ENCODE results near the gene ATP2A3.

The ATP2A3 gene

DNA sequence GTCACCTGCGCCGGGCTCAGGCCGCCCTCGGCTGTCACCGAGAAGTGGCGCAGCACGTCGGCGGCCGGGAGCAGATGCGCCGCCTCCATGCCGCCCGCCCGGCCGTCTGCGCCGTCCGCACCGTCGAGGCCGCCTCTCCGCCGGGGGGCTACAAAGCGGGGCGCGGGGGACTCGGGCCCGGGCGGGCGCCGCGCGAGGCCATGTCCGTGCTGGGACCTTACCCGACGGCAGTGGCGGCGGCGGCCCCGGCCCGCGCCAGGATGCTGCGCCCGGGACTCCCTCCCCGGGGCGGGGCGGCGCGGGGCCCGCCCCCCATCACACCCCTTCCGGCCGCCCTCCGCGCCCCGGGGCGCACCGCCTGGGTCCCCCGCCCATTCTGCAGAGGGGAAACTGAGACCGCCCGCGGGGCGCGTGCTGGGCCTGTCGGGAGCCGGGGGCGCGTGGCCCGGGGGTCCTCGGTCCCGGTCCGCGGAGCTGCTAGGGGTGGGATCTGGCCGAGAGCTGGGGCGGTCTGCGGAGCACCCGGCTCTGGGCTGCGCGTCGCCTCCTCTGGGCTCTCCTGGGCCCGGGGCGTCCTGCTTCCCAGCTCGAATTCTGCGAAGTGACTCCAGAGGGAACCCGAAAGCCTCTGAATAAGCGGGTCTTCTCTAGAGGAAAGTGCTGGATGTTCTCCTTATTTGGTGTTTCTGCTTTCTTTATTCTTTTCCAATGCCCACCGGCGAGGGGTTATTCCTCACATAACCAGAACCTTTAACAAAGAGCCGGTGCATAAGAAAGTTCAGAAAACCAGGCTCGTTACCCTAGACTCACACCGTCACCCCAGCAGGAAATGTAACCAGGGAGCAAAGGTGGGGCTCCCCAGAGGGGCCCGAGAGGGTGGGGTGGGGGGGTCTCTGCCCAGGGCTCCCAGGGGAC, at the start of gene ATP2A3:
Gene ATP2A3 (minus strand): TSS at position 235 of the 915 bp plus-strand sequence. CDS start 146 bp downstream, at position 89.
- no peak for DNase-seq (ENCODE audit: low read depth)

DNA sequence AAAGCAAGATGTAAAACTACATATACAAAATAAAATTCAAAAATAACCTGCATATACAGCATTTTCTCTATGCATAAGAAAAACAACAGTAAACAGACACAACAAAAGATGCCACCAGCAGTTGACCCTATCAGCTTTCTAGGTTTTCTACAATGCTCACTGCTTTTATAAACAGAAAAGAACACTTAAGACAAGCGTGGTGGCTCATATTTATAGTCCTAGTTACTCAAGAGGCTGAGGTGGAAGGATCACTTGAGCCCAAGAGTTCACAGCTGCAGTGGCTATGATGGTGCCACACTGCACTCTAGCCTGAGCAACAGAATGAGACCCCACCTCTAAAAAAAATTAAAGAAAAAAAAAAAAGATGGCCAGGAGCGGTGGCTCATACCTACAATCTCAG, 46.5 kb upstream of the ATP2A3 start:
- DNase-seq (ENCODE audit: low read depth), result no peak

- DNase-seq (ENCODE audit: low read depth), result no peak
Observed at GRCh38 chr17:4009186-4009785, 45.0 kb upstream of the ATP2A3 start.

DNA sequence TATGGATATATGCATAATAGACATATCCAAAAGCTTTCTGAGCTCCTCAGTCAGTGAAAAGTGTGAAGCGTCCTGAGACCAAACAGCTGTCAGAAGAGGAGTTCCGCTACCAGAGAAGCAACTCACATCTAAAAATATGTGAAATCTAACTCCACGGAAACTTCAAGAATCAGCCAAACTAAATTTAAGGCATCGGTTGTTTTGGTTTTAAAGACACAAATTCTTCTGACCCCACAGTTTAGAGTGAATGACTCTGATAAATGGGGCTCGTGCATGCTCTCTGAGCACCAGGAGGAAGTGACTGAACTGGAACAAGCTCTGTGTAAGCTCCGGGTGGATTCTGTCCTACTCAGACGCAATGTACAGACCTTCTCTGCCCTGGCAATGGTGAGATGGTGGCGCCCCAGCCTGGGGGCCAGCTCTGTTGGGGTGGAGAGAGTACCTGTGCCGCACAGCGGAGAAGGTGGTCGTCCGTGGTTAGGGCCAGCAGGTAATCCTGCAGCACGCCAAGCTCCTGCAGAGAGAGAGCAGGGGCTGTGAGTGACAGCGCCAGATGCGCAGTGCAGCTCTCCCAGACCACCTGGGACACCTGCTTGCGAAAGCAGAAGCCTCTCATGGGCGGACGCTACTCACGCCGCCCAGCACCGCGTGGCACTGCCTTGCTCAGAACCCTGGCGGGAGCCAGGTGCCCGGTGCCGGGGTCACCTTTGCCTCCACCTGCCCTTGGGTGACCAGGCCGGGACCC, 44.4 kb upstream of the ATP2A3 start:
- DNase-seq (ENCODE audit: low read depth), result no peak

- DNase-seq (ENCODE audit: low read depth), result no peak
Observed at GRCh38 chr17:4008082-4008435, 43.8 kb upstream of the ATP2A3 start.

GRCh38 chr17:4007346-4008081, 43.3 kb upstream of the ATP2A3 start:
- DNase-seq (ENCODE audit: low read depth), result no peak

GRCh38 chr17:4006745-4007211, 42.5 kb upstream of the ATP2A3 start:
- DNase-seq (ENCODE audit: low read depth), result no peak

GRCh38 chr17:4006165-4006589, 41.9 kb upstream of the ATP2A3 start:
- DNase-seq (ENCODE audit: low read depth), result no peak

DNA sequence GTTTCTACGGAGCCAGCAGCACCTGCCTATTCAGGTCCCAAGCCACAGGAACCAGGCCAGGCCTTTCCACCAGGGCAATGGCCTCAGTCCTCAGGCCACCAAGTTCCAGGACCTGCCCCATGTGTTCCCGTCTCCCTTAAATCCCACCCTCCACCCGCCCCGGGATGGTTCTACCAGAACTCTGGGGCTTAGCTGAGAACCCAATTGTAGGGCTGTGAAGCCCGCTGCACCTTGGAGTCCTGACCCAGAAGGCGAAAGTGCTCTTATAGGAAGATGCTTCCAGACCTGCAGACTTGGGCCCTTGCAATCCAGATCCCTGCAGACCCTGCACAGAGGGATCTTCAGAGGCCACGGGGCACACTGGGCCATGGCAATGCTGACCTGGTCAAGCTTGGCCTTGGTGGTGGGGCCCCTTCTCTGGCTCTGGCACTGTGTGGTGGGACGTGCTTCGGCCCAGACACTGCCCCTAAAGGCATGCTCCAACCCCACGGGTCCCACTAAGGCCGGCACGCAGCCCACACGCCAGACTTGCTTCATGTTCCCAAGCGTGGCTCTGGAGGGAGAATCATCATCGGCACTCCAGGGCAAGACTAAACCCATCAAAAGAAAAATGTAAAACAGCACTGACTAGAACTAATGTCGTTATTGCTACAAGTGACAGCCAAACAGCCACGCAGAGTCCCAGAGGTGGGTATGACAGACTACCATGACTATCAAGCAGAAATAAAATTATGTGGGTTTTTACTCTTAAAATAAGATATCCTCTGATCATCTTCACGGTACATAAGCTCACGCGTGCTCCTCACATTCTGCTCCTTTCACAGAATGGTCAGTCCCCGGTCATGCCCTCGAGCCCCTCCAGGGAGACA, 41.3 kb upstream of the ATP2A3 start:
- DNase-seq (ENCODE audit: low read depth), result no peak

DNA sequence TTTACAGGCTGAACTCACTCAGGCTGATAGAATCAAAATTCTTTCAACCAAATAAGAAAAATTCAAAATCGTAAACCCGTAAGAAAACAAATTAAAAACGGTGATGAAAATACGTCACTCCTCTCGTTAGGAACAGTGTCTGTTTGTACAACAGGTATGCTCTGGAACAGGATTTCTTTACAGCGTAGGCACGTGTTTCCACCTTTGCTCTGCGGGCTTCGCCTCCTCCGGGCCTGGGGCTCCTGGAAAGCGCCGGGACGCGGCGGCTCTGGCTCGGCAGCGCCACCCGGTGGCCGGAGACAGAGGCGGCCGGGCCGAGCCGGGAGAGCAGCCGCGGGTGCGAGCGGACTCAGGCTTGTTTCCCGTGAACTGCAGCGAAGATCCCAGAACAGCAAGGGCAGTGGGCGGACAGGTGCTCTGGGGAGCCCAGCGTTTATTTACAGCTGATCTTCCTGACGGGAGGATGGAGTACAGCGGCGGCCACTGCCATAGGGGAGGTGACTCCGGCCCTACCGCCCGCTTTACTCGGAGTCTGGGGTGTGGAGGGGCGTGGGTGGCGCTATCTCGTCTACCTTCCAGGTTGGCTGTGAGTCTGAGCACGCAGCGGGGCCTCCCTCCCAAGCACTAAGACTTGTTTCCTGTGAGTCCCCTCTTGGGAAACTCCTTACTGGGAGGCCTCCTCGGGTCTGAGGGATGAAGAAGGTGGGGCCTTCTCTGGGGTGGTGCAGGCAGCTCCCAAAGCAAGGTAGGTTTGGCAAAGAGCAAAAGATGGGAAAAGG, 40.5 kb upstream of the ATP2A3 start:
- DNase-seq (ENCODE audit: low read depth), result peak; percentile 31

DNA sequence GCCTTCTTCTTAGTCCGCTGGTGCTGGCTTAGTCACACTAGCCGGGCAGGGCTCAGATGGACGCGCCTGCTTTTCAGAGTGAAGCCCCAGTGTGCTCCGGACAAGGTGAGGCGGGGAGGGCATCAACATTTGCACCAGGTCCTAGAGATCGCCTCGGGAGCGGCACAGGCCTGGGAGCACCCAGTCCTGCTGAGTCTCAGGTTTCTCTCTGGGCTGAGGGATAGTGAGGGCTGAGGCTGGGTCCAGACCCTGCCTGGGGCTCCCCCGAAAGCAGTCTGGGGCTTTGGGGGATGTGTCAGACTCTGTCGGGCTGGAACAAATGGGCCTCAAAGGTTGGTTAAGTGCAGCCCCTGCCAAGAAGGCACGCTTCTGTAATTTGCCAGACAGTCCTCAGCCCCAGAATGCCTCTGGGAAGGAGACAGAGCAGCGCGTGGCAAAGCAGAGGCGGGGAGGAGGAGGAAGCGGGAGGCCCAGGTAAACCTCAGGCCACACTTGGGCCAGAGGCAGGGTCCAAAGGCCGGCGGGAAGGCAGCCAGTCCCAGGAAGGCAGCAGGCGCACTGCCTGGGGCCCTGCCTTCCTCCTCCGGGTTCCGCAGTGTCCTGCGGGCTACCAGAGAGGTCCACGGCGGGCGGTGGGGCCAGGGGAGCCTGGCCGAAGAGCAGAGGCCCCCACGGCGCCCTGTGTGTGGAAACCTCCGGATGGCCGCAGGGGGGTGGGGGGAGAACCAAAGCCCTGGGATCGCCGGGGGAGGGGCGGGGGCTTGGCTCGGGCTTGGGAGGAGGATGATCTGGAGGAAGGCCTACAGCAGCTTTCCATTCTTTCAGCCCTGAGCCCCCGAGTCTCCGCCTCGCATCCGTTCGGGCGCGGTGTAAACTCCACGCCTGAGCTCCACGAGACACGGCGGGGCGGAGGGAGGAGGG, 39.5 kb upstream of the ATP2A3 start:
- peak; percentile 27 for DNase-seq (ENCODE audit: low read depth)

DNA sequence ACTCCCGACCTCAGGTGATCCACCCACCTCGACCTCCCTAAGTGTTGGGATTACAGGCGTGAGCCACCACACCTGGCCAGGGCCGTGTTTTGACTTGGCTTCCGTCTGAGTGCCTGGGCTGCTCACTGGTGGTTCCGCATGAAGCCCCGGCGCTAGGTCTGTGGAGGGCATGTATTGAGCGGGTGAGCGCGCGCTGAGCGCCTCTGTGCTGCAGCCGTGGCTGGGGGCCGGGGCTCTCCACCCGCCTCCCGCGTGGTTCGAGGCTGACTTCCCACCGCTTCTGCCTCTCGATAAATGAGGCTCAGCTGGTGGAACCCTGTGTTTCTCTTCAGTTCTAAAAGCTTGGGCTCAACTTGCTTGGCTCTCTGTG, 38.9 kb upstream of the ATP2A3 start:
- no peak for DNase-seq (ENCODE audit: low read depth)

DNA sequence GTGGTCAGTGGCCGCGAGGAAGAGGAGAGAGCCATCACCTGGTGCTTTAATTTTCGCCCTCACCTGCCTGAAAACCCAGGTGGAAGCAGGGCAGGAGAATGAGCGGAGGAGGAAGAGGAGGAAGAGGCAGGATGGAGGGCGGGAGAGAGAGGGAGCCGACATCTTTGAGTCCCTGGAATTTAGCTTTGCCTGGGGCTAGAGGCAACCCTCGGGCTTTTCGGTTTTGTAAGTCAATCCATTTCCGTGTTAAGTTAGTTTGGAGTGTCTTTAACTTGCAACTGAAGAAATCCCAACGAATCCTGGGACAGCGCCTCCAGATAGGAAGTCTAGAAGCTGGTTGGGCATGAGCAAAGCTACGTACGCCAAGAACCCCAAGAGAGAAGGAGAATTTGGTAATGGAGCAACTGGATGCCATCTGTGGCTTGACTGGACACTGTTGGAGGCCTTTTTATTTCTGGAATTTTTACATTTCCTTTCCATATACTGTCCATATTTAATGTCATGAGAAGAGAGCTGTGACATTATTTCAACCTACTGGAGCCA, 36.9 kb upstream of the ATP2A3 start:
- DNase-seq (ENCODE audit: low read depth), result no peak

DNA sequence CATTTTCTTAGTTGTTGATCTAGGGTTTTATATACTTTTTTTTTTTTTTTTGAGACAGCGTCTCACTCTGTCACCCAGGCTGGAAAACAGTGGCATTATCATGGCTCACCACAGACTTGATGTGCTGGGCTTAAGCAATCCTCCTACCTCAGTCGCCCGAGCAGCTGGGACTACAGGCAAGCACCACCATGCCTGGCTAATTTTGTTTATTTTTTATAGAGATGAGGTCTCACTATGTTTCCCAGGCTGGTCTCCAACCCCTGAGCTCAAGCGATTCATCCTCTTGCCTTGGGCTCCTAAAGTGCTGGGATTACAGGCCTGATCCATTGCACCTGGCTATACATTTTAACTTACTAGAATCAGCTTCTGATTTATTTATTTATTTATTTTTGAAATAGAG, 34.2 kb upstream of the ATP2A3 start:
- no peak for DNase-seq (ENCODE audit: low read depth)

DNA sequence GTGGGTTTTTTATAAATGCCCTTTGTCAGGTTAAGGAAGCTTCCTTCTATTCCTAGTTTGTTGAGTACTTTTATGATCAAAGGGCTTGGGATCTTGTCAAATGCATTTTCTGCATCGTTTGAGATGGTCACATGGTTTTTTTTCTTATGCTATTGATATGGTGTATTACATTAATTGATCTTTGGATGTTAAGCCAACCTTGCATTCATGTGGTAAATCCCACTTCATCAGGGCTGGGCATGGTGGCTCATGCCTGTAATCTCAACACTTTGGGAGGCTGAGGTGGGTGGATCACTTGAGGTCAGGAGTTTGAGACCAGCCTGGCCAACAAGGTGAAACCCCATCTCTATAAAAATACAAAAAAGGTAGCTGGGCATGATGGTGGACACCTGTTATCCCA, 30.8 kb upstream of the ATP2A3 start:
- no peak for DNase-seq (ENCODE audit: low read depth)

DNA sequence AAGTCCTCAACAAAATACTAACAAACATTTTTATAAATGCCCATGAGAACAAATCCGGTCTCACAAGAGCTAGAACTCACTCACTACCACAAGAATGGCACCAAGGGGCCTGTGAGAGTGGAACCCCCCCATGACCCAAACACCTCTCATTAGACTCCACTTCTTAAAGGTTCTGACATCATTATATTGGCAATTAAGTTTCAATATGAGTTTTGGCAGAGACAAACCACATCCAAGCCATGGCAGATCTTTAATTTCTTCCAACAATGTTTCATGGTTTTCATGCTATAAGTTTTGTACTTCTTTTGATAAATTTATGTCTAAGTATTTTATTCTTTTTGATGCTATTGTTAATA, 30.0 kb upstream of the ATP2A3 start:
- DNase-seq (ENCODE audit: low read depth), result no peak

- no peak for DNase-seq (ENCODE audit: low read depth)
Observed at GRCh38 chr17:3993493-3994220, 29.4 kb upstream of the ATP2A3 start.

GRCh38 chr17:3992370-3992769, 28.1 kb upstream of the ATP2A3 start:
- DNase-seq (ENCODE audit: low read depth), result no peak
